Measurements from ENCODE around the gene COL18A1. TPM values are rescaled to one million over a fixed set of nuclear protein-coding genes. Genes with fewer than 3 reads are reported as not detected.

Gene COL18A1
- total RNA-seq, 1 donor from 2014 or later, result 515 TPM

DNA sequence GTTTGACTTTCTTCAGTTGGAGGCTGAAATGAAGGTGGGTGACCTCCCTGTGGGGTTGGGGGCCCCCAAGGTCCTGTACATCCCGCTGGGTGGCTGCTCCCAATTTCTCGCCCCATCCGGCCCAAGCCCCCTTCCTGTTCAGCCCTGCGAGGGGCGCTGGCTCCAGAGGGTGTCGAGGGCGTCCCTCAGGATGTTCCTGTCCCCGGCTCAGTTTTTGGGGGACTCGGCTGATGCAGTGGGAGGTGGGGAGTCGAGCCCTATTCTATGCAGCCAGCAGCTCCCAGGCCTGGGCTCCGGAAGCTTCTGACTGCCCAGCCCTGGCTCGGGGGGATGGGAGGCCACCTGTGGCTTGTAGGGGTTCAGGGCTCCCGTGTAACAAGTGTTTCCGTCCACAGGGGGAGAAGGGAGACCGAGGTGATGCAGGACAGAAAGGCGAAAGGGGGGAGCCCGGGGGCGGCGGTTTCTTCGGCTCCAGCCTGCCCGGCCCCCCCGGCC is 99.1 kb downstream of the COL18A1 start:
- Mint-ChIP-seq H3K9me3 (ENCODE audit: unreplicated experiment) (no peaks in the 10 kb centered on the region), H3K27me3 (ENCODE audit: unreplicated experiment) (no peaks in the 10 kb centered on the region), H3K36me3 (ENCODE audit: unreplicated experiment) (peaks cover 14% of the 10 kb centered on the region), H3K4me3 (ENCODE audit: unreplicated experiment) (no peak overlapping the region), H3K4me1 (ENCODE audit: unreplicated experiment) (no peaks in the 10 kb centered on the region), H3K27ac (ENCODE audit: unreplicated experiment) (no peak overlapping the region)
- no peak for TF ChIP-seq CTCF (IDR thresholded peaks at IDR 0.05)
- no peak for DNase-seq (ENCODE audit: extremely low spot score, unreplicated experiment)

- Mint-ChIP-seq H3K36me3 (ENCODE audit: unreplicated experiment) (peaks cover 10% of the 10 kb centered on the region), H3K4me3 (ENCODE audit: unreplicated experiment) (no peak overlapping the region), H3K9me3 (ENCODE audit: unreplicated experiment) (no peaks in the 10 kb centered on the region), H3K27ac (ENCODE audit: unreplicated experiment) (no peak overlapping the region), H3K27me3 (ENCODE audit: unreplicated experiment) (no peaks in the 10 kb centered on the region), H3K4me1 (ENCODE audit: unreplicated experiment) (no peaks in the 10 kb centered on the region)
- no peak for TF ChIP-seq CTCF (IDR thresholded peaks at IDR 0.05)
- no peak for DNase-seq (ENCODE audit: extremely low spot score, unreplicated experiment)
Observed at GRCh38 chr21:45504516-45505415, 99.8 kb downstream of the COL18A1 start.

- no peak for TF ChIP-seq CTCF (IDR thresholded peaks at IDR 0.05)
Observed at GRCh38 chr21:45505416-45506021, 100.6 kb downstream of the COL18A1 start.

DNA sequence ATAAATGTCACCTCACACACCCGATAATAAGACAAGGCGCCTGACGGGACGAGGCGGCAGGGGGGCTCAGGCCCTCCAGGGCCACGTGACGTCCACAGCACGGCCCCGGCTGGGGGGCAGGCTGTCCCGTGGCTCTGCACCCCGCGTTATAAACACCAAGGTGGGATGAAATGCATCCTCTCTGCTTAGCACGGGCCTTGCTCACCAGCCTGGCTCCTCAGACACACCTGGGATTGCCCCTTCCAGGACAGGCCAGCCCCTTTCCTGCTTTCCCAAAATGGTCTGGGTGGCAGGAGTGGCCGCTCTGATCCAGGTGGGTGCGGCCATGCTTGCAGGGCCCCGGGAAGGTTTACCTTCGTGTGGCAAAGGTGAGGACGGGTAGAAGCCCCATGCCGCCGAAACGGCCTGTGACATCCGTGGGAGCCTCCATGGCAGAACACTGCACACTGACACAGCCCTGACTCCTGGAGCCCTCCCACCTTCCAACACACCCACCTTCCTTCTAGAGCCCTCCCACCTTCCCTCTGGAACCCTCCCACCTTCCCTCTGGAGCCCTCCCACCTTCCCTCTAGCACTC is 101.4 kb downstream of the COL18A1 start:
- H3K9me3 Mint-ChIP-seq (ENCODE audit: unreplicated experiment), result no peaks in the 10 kb centered on the region
- no peaks in the 10 kb centered on the region for H3K27me3 Mint-ChIP-seq (ENCODE audit: unreplicated experiment)
- no peaks in the 10 kb centered on the region for H3K4me1 Mint-ChIP-seq (ENCODE audit: unreplicated experiment)
- peaks cover 12% of the 10 kb centered on the region for H3K36me3 Mint-ChIP-seq (ENCODE audit: unreplicated experiment)
- no peak for DNase-seq (ENCODE audit: extremely low spot score, unreplicated experiment)
- H3K4me3 Mint-ChIP-seq (ENCODE audit: unreplicated experiment), result no peak overlapping the region
- H3K27ac Mint-ChIP-seq (ENCODE audit: unreplicated experiment), result no peak overlapping the region
- no peak for TF ChIP-seq CTCF (IDR thresholded peaks at IDR 0.05)

More at GRCh38 chr21:45505416-45506021, 100.6 kb downstream of the COL18A1 start:
- no peak overlapping the region for H3K4me3 Mint-ChIP-seq (ENCODE audit: unreplicated experiment)
- no peaks in the 10 kb centered on the region for H3K9me3 Mint-ChIP-seq (ENCODE audit: unreplicated experiment)
- DNase-seq (ENCODE audit: extremely low spot score, unreplicated experiment), result no peak
- no peak overlapping the region for H3K27ac Mint-ChIP-seq (ENCODE audit: unreplicated experiment)
- H3K36me3 Mint-ChIP-seq (ENCODE audit: unreplicated experiment), result peaks cover 10% of the 10 kb centered on the region
- H3K27me3 Mint-ChIP-seq (ENCODE audit: unreplicated experiment), result no peaks in the 10 kb centered on the region
- no peaks in the 10 kb centered on the region for H3K4me1 Mint-ChIP-seq (ENCODE audit: unreplicated experiment)

Measured in osteocyte (in vitro differentiated cells).